GM12892 (cell line): ENCODE data around the gene HSF5.
"Not testable (repeated sequence)": the region's sequence is repeated elsewhere in the genome, so short reads cannot be mapped to it uniquely, and the experiment has no call there.

Experiments used
- DNase-seq: peaks from one replicate; pipeline ENCODE4 v3.0.0; 2011; ENCODE audit not compliant: insufficient read length
- FAIRE-seq: peaks from 2 replicates; lab custom pipeline; 2011; peaks lifted over from hg19 to GRCh38; lab: Jason Lieb, UNC
- POLR2A ChIP-seq: IDR thresholded peaks from 2 replicates; pipeline ENCODE4 v1.6.1; 2011; ENCODE audit warnings: low read depth, low read length, control low read depth
- POLR2AphosphoS5 ChIP-seq: IDR thresholded peaks from 2 replicates; pipeline ENCODE4 v1.6.1; 2011; ENCODE audit warnings: low read depth, low read length, control low read depth
- TAF1 ChIP-seq: IDR thresholded peaks from 2 replicates; pipeline ENCODE4 v1.6.1; 2011; ENCODE audit warnings: low read depth, mild to moderate bottlenecking, control low read depth, low read length, borderline replicate concordance

HSF5 gene

GRCh38 chr17:58401287-58401686 lies 86.9 kb downstream of the HSF5 start:
- DNase-seq (no peak), FAIRE-seq (no peak)
- TF ChIP-seq POLR2AphosphoS5, result no peak
- TF ChIP-seq POLR2A, result no peak
- TF ChIP-seq TAF1, result no peak

- TF ChIP-seq TAF1, result no peak
- no peak for TF ChIP-seq POLR2AphosphoS5
- no peak for TF ChIP-seq POLR2A
- DNase-seq (no peak), FAIRE-seq (no peak)
These were observed 87.4 kb downstream of the HSF5 start for GRCh38 chr17:58400826-58401225.

- TF ChIP-seq TAF1 (no peak), POLR2AphosphoS5 (no peak), POLR2A (no peak)
- DNase-seq (no peak), FAIRE-seq (no peak)
These were observed 88.2 kb downstream of the HSF5 start for GRCh38 chr17:58399974-58400373.

- no peak for FAIRE-seq
- no peak for DNase-seq
- TF ChIP-seq POLR2A, result no peak
- no peak for TF ChIP-seq TAF1
- no peak for TF ChIP-seq POLR2AphosphoS5
These were observed 89.5 kb downstream of the HSF5 start for GRCh38 chr17:58398574-58399266.

DNA sequence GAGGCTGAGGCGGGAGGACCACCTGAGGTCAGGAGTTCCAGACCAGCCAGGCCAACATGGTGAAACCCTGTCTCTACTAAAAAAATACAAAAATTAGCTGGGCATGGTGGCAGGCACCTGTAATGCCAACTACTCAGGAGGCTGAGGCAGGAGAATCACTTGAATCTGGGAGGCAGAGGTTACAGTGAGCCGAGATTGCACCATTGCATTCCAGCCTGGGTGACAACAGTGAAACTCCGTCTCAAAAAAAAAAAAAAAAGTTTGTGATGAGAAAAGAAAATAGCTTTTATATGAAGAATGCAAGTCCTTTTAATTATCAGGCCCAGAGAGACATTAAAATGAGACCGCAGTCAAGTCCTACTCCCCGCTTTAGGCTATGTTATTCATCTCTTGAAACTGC lies 90.8 kb downstream of the HSF5 start:
- not testable (repeated sequence) for FAIRE-seq, DNase-seq

DNA sequence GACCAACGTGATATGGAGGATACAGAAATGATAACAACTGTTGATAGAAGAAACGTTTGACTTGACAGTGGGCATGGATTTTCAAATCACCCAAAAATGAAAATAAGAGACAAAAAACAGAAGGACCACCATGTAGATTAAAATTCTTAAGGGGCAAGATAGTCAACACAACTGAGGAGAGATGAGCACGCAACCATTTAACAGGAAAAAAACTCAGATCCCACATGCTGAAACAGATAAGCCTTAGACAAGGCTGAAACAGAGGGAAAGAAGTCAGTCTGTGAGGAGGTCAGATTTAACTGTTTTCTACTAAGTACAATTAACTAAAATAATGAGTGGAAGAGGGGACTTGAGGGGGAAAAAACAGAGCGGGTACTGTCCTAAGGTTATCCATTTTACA lies 92.0 kb downstream of the HSF5 start:
- no peak for DNase-seq
- TF ChIP-seq POLR2AphosphoS5 (no peak), TAF1 (no peak), POLR2A (no peak)
- FAIRE-seq, result no peak

DNA sequence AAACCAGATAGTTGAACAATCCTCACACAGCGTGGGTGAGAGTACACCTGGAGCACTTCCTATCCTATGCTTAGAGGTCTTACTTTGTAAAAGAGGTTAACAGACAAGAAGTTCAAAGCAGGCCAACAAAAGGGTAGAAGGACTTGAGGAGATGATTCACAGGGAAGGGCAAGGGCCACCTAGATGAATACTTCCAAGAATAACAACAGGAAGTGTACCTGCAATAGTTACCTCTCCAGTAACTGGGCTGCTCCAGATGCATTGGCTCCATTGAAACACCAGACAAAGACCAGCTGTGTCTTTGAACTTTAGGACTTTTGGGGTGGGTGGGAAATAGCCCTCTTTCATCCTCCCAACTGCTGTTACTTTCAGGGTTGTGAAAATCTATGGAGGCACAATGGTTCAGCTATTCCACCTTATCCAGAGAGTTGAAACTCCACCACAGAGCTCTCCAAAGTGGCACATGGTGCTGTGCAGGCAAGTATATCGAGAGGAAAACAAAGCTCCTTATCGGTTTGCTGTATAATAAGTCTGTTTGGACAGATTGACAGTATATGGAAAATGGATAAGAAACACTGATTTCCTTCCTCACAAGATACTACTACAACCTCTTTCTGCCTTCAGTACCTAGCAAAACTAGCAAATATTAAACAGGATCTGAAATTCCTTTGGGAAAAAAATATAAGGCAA lies 93.5 kb downstream of the HSF5 start:
- FAIRE-seq, result no peak
- no peak for DNase-seq
- TF ChIP-seq POLR2AphosphoS5, result no peak

DNA sequence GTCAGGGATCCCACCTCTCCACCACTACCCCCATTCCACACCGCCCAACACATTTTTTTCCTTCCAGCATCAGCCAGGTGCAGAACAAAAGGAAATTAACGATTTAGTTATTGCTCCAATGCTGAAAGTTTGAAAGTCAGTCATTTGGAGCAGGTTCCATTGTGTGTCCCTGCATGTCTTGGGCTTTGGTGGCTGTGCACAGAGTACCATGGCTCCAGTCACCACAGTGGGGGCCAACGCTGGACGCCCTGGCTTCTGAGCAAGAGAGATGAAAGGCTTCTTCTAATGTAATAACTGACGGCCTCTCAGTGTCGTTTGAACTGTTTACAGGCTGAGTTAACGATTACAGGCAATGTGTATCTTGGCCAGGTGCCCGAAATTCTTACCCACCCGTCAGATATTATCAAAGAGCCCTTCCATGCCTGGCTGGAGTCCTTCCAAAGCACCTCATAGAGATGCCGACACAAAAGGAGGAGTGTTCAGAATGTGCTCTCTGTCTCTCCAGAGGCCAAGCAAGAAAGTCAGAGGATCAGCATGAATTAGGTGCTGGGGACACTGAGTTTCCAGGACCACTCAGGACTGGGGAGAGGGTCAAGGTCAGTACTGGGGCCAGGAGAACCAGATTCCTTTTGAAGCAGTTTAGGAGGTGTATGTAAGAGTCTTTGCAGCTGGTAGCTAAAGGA lies 96.8 kb downstream of the HSF5 start:
- TF ChIP-seq POLR2AphosphoS5, result no peak
- no peak for TF ChIP-seq POLR2A
- no peak for TF ChIP-seq TAF1
- FAIRE-seq (no peak), DNase-seq (no peak)

- TF ChIP-seq TAF1 (no peak), POLR2AphosphoS5 (no peak), POLR2A (no peak)
- FAIRE-seq (no peak), DNase-seq (no peak)
These were observed 97.3 kb downstream of the HSF5 start for GRCh38 chr17:58390884-58391283.

DNA sequence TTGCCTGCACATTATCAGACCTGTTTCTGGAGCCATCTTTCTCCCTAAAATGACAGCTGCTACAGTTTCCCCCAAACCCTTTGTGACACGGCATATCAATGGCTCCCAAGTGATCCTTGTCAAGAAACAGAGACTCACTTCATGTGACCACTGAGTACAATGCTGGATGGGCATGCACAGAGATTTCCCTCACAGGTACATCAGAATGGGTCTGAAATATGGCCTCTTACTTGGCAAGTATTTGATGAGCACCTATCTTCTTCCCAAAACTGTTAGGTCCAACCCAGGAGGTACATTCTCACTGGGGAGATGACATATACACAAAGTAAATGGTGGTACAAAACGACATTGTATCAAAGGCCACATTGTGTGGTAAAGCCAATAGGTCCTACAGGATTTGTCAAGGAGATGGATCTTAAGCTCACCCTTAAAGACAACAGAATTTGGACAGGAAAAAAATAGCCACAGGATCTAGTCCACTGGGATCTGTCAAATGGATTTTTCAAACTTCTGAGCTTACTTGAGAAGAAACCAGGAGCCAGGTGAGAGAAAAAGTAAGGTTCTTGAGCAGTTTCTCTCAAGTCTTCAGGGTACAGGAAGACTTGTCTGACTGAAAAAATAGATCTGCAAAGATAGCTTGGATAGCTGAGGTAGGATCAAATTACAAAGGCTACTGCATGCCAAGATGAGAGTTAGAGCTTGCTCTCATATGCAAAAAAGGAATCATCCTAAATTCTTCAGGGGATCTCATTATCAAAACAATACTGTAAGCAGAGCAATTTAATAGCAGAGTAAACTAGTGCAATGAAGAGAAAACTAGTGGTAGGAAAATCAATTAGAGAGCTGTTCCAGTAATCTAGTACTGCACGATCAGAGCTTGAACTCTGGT lies 99.7 kb downstream of the HSF5 start:
- FAIRE-seq, result no peak

GRCh38 chr17:58387834-58388233 lies 100.4 kb downstream of the HSF5 start:
- FAIRE-seq, result no peak
- no peak for DNase-seq
- no peak for TF ChIP-seq POLR2A
- TF ChIP-seq POLR2AphosphoS5, result no peak
- TF ChIP-seq TAF1, result no peak

More for the DNA sequence above, 99.7 kb downstream of the HSF5 start:
- TF ChIP-seq TAF1 (no peak), POLR2AphosphoS5 (no peak), POLR2A (no peak)
- DNase-seq, result no peak

GRCh38 chr17:58386708-58387107 lies 101.5 kb downstream of the HSF5 start:
- no peak for FAIRE-seq
- TF ChIP-seq POLR2AphosphoS5 (no peak), POLR2A (no peak), TAF1 (no peak)
- no peak for DNase-seq
